ENCODE results near the gene PNPT1. TPM values are rescaled to one million over a fixed set of nuclear protein-coding genes. Genes with fewer than 3 reads are reported as not detected.

PNPT1 gene
- total and polyA plus RNA-seq, 10 of the 15 experiments (the other 5 are each of a cell fraction or from before 2014, with no cell fraction given): 34.2 to 67.7 (median 43.3) TPM

DNA sequence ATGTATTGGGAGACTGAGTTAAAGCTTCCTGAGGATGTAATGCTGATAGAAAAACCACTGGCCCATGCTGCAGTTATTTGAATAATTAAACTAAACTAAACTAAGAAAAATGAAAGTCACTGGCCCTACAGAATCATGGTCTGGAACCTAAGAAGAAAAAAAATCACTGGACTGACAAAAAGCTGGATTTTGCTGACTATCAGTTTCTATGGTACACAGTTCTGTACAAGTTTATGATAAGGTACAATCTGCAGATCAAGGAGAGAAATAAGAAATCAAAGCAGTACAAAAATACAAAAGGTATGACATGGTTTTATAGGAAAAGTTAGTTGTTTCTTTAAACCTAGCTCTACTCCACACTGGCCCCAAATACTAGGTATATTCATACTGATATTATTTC is 91.8 kb downstream of the PNPT1 start (continued):
- TF ChIP-seq NR2C1 (IDR thresholded peaks at IDR 0.05): no peak
- TF ChIP-seq, protein P1, sequence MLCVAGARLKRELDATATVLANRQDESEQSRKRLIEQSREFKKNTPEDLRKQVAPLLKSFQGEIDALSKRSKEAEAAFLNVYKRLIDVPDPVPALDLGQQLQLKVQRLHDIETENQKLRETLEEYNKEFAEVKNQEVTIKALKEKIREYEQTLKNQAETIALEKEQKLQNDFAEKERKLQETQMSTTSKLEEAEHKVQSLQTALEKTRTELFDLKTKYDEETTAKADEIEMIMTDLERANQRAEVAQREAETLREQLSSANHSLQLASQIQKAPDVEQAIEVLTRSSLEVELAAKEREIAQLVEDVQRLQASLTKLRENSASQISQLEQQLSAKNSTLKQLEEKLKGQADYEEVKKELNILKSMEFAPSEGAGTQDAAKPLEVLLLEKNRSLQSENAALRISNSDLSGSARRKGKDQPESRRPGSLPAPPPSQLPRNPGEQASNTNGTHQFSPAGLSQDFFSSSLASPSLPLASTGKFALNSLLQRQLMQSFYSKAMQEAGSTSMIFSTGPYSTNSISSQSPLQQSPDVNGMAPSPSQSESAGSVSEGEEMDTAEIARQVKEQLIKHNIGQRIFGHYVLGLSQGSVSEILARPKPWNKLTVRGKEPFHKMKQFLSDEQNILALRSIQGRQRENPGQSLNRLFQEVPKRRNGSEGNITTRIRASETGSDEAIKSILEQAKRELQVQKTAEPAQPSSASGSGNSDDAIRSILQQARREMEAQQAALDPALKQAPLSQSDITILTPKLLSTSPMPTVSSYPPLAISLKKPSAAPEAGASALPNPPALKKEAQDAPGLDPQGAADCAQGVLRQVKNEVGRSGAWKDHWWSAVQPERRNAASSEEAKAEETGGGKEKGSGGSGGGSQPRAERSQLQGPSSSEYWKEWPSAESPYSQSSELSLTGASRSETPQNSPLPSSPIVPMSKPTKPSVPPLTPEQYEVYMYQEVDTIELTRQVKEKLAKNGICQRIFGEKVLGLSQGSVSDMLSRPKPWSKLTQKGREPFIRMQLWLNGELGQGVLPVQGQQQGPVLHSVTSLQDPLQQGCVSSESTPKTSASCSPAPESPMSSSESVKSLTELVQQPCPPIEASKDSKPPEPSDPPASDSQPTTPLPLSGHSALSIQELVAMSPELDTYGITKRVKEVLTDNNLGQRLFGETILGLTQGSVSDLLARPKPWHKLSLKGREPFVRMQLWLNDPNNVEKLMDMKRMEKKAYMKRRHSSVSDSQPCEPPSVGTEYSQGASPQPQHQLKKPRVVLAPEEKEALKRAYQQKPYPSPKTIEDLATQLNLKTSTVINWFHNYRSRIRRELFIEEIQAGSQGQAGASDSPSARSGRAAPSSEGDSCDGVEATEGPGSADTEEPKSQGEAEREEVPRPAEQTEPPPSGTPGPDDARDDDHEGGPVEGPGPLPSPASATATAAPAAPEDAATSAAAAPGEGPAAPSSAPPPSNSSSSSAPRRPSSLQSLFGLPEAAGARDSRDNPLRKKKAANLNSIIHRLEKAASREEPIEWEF (IDR thresholded peaks at IDR 0.05; ENCODE audit: insufficient replicate concordance, low read depth, low read length): no peak
- no peak for TF ChIP-seq HDAC6 (IDR thresholded peaks at IDR 0.05; ENCODE audit: unreplicated experiment)
- TF ChIP-seq, protein P2, sequence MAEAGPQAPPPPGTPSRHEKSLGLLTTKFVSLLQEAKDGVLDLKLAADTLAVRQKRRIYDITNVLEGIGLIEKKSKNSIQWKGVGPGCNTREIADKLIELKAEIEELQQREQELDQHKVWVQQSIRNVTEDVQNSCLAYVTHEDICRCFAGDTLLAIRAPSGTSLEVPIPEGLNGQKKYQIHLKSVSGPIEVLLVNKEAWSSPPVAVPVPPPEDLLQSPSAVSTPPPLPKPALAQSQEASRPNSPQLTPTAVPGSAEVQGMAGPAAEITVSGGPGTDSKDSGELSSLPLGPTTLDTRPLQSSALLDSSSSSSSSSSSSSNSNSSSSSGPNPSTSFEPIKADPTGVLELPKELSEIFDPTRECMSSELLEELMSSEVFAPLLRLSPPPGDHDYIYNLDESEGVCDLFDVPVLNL (IDR thresholded peaks at IDR 0.05; ENCODE audit: low read depth, low read length): no peak
- TF ChIP-seq IRF5 (IDR thresholded peaks at IDR 0.05; ENCODE audit: borderline replicate concordance): no peak
- no peak for TF ChIP-seq JUNB (IDR thresholded peaks at IDR 0.05)
- TF ChIP-seq, protein P3, sequence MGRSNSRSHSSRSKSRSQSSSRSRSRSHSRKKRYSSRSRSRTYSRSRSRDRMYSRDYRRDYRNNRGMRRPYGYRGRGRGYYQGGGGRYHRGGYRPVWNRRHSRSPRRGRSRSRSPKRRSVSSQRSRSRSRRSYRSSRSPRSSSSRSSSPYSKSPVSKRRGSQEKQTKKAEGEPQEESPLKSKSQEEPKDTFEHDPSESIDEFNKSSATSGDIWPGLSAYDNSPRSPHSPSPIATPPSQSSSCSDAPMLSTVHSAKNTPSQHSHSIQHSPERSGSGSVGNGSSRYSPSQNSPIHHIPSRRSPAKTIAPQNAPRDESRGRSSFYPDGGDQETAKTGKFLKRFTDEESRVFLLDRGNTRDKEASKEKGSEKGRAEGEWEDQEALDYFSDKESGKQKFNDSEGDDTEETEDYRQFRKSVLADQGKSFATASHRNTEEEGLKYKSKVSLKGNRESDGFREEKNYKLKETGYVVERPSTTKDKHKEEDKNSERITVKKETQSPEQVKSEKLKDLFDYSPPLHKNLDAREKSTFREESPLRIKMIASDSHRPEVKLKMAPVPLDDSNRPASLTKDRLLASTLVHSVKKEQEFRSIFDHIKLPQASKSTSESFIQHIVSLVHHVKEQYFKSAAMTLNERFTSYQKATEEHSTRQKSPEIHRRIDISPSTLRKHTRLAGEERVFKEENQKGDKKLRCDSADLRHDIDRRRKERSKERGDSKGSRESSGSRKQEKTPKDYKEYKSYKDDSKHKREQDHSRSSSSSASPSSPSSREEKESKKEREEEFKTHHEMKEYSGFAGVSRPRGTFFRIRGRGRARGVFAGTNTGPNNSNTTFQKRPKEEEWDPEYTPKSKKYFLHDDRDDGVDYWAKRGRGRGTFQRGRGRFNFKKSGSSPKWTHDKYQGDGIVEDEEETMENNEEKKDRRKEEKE (IDR thresholded peaks at IDR 0.05): no peak
